Measurements from ENCODE around the gene SGCD. TPM values are rescaled to one million over a fixed set of nuclear protein-coding genes. Genes with fewer than 3 reads are reported as not detected.

Gene SGCD
- total RNA-seq, 1 experiment from 2014 or later, result not detected

- BruUV-seq (replicated peaks), result no TSS peak
- no peak overlapping the region for H3K4me3 ChIP-seq (replicated peaks in 1 of 2; ENCODE audit: low read depth in 1 of 2, low read length in 2 of 2)
- ChIA-PET CTCF (no interaction called here), RAD21 (ENCODE audit: low non-redundant PET in 1 of 2, low total read pairs in 2 of 2, uncharacterized antibody in 2 of 2, unreplicated experiment in 2 of 2) (no interaction called here), POLR2A (no interaction called here)
- intact Hi-C loops (cut with micrococcal nuclease), result no loop called here
- H3K4me2 ChIP-seq (ENCODE audit: low read length), result no peak overlapping the region
- H3K9ac ChIP-seq (ENCODE audit: low read length), result no peak overlapping the region
- no peak overlapping the region for H2AFZ ChIP-seq (ENCODE audit: low read depth, low read length, poor library complexity, severe bottlenecking)
- no peak overlapping the region for H3K27ac ChIP-seq (ENCODE audit: low read depth, low read length)
- H3K36me3 ChIP-seq (ENCODE audit: control insufficient read depth in 1 of 2, insufficient read depth in 2 of 2, low read length in 2 of 2), result no peaks in the 10 kb centered on the region
- ATAC-seq, result no peak
- H3K9me2 ChIP-seq (ENCODE audit: insufficient read depth), result no peaks in the 10 kb centered on the region
- DNase-seq (ENCODE audit: low read depth, low spot score), result no peak
- H3K9me3 ChIP-seq (ENCODE audit: control insufficient read depth in 1 of 2, insufficient read depth in 1 of 2, low read depth in 1 of 2, low read length in 2 of 2), result no peaks in the 10 kb centered on the region
- H3K4me1 ChIP-seq (ENCODE audit: control insufficient read depth in 1 of 2, insufficient read depth in 2 of 2, low read length in 2 of 2), result no peaks in the 10 kb centered on the region
- H4K20me1 ChIP-seq (ENCODE audit: insufficient read depth), result no peaks in the 10 kb centered on the region
- H3K27me3 ChIP-seq (ENCODE audit: insufficient read depth, low read length), result no peaks in the 10 kb centered on the region
- TF ChIP-seq TCF7L2 (IDR thresholded peaks at IDR 0.05; ENCODE audit: borderline replicate concordance, extremely low read depth, insufficient read depth, insufficient read length) (no peak), REST (IDR thresholded peaks at IDR 0.05; ENCODE audit: low read depth) (no peak), ZNF274 (IDR thresholded peaks at IDR 0.05; ENCODE audit: low read depth, low read length) (no peak), EGR1 (IDR thresholded peaks at IDR 0.05; ENCODE audit: low read depth) (no peak), RAD21 (IDR thresholded peaks at IDR 0.05; ENCODE audit: low read depth) (no peak), SP1 (IDR thresholded peaks at IDR 0.05; ENCODE audit: low read depth) (no peak), CEBPB (IDR thresholded peaks at IDR 0.05; ENCODE audit: low read depth) (no peak), ELF1 (IDR thresholded peaks at IDR 0.05; ENCODE audit: borderline replicate concordance, low read depth) (no peak), SIN3A (IDR thresholded peaks at IDR 0.05; ENCODE audit: low read depth) (no peak), POLR2AphosphoS5 (IDR thresholded peaks at IDR 0.05; ENCODE audit: low read depth, low read length) (no peak), CTCF (IDR thresholded peaks at IDR 0.05 in 2 of 3, conservative IDR thresholded peaks at IDR 0.05 in 1 of 3; ENCODE audit: borderline replicate concordance in 1 of 3, insufficient read depth in 1 of 3, low read depth in 2 of 3, low read length in 2 of 3) (no peak), EZH2 (IDR thresholded peaks at IDR 0.05) (no peak), ZFX (IDR thresholded peaks at IDR 0.05) (no peak), CBX3 (IDR thresholded peaks at IDR 0.05; ENCODE audit: low read depth) (no peak), EZH2phosphoT487 (IDR thresholded peaks at IDR 0.05; ENCODE audit: borderline replicate concordance) (no peak), YY1 (IDR thresholded peaks at IDR 0.05; ENCODE audit: extremely low read depth, insufficient replicate concordance, low read depth, low read length) (no peak), MAX (IDR thresholded peaks at IDR 0.05) (no peak), POLR2A (IDR thresholded peaks at IDR 0.05; ENCODE audit: borderline replicate concordance, extremely low read depth, insufficient read depth, insufficient read length) (no peak), SRF (IDR thresholded peaks at IDR 0.05; ENCODE audit: low read depth) (no peak), ATF3 (IDR thresholded peaks at IDR 0.05) (no peak)
- no peaks in the 10 kb centered on the region for H3K79me2 ChIP-seq (ENCODE audit: insufficient read depth, low read length)
Observed at GRCh38 chr5:156628421-156628820, 301.5 kb downstream of the SGCD start.

Data from HCT116 (cell line).